ENCODE measurements around the gene PPARA. TPM values are rescaled to one million over a fixed set of nuclear protein-coding genes. Genes with fewer than 3 reads are reported as not detected.

Gene PPARA
- polyA plus RNA-seq, 1 donor from 2014 or later, result 0.43 TPM

- Histone ChIP-seq H3K79me2 (replicated peaks; ENCODE audit: insufficient read depth, low read length) (no peaks in the 10 kb centered on the region), H3K36me3 (ENCODE audit: insufficient read depth, low read length) (no peaks in the 10 kb centered on the region), H3K9me2 (ENCODE audit: insufficient read depth, low read length) (no peaks in the 10 kb centered on the region), H2AFZ (ENCODE audit: low read depth, low read length) (no peak overlapping the region), H3K27me3 (ENCODE audit: insufficient read depth, low read depth, low read length) (peaks cover 46% of the 10 kb centered on the region), H3K4me3 (ENCODE audit: low read length) (no peak overlapping the region), H3K9ac (ENCODE audit: low read length) (no peak overlapping the region), H3K4me2 (ENCODE audit: low read length) (no peak overlapping the region), H3K27ac (ENCODE audit: low read length) (no peak overlapping the region), H4K20me1 (ENCODE audit: insufficient read depth) (no peaks in the 10 kb centered on the region), H3K9me3 (ENCODE audit: low read length) (no peaks in the 10 kb centered on the region), H3F3A (ENCODE audit: insufficient read depth, low read length, poor library complexity, severe bottlenecking) (no peaks in the 10 kb centered on the region)
- TF ChIP-seq SMC3 (conservative IDR thresholded peaks at IDR 0.05; ENCODE audit: poor library complexity), result no peak
These were observed 4.0 kb upstream of the PPARA start for GRCh38 chr22:46146329-46146728.

GRCh38 chr22:46147061-46147460 lies 3.3 kb upstream of the PPARA start:
- no peaks in the 10 kb centered on the region for H3K36me3 ChIP-seq (ENCODE audit: insufficient read depth, low read length)
- TF ChIP-seq RAD21 (conservative IDR thresholded peaks at IDR 0.05) (no peak), EP300 (conservative IDR thresholded peaks at IDR 0.05; ENCODE audit: poor library complexity, severe bottlenecking) (no peak), REST (IDR thresholded peaks at IDR 0.05; ENCODE audit: borderline replicate concordance) (no peak), MXI1 (conservative IDR thresholded peaks at IDR 0.05; ENCODE audit: poor library complexity, severe bottlenecking) (no peak), CTCF (IDR thresholded peaks at IDR 0.05; ENCODE audit: poor library complexity, severe bottlenecking) (no peak), SMC3 (conservative IDR thresholded peaks at IDR 0.05; ENCODE audit: poor library complexity) (no peak), TAF1 (IDR thresholded peaks at IDR 0.05; ENCODE audit: low read depth) (no peak), POLR2AphosphoS5 (IDR thresholded peaks at IDR 0.05) (no peak), EZH2 (IDR thresholded peaks at IDR 0.05; ENCODE audit: borderline replicate concordance, insufficient read depth, low read length, poor library complexity, severe bottlenecking) (no peak)
- H3K27ac ChIP-seq (ENCODE audit: low read length), result no peak overlapping the region
- no peak overlapping the region for H3K4me3 ChIP-seq (ENCODE audit: low read length)
- no peaks in the 10 kb centered on the region for H4K20me1 ChIP-seq (ENCODE audit: insufficient read depth)
- no peak overlapping the region for H3K4me2 ChIP-seq (ENCODE audit: low read length)
- no peaks in the 10 kb centered on the region for H3K79me2 ChIP-seq (replicated peaks; ENCODE audit: insufficient read depth, low read length)
- peaks cover 53% of the 10 kb centered on the region for H3K27me3 ChIP-seq (ENCODE audit: insufficient read depth, low read depth, low read length)
- H3K9me3 ChIP-seq (ENCODE audit: low read length), result no peaks in the 10 kb centered on the region
- no peaks in the 10 kb centered on the region for H3K9me2 ChIP-seq (ENCODE audit: insufficient read depth, low read length)
- H3K9ac ChIP-seq (ENCODE audit: low read length), result no peak overlapping the region
- H2AFZ ChIP-seq (ENCODE audit: low read depth, low read length), result no peak overlapping the region
- H3F3A ChIP-seq (ENCODE audit: insufficient read depth, low read length, poor library complexity, severe bottlenecking), result no peaks in the 10 kb centered on the region
